K562 (cell line): ENCODE measurements around the gene APP.

Experiments
- CBX8 ChIP-seq: fragments of 200-600 bp; sonication (generic); IDR thresholded peaks from 2 replicates; pipeline ENCODE4 v1.6.1; 2012; ENCODE audit warnings: borderline replicate concordance, mixed run types, low read depth, mild to moderate bottlenecking, moderate library complexity, mixed read lengths, low read length, control low read depth, inconsistent platforms; ENCODE audit not compliant: poor library complexity, severe bottlenecking; ENCODE audit errors: extremely low read depth
- CEBPG ChIP-seq, 3 experiments: fragments of 200-800 bp in 1 of 3; sonication (Bioruptor generic) in 1 of 3; sonication (generic) in 1 of 3; formaldehyde crosslinking in 1 of 3; IDR thresholded peaks in 2 of 3; conservative IDR thresholded peaks in 1 of 3; 2 replicates each; pipeline versions ENCODE4 v1.6.1 to v1.8.0; 2016 to 2022; ENCODE audit warnings: missing compliant biosample characterization in 2 of 3, missing genetic modification characterization in 2 of 3, mild to moderate bottlenecking in 1 of 3, missing genetic modification reagents in 1 of 3

DNA sequence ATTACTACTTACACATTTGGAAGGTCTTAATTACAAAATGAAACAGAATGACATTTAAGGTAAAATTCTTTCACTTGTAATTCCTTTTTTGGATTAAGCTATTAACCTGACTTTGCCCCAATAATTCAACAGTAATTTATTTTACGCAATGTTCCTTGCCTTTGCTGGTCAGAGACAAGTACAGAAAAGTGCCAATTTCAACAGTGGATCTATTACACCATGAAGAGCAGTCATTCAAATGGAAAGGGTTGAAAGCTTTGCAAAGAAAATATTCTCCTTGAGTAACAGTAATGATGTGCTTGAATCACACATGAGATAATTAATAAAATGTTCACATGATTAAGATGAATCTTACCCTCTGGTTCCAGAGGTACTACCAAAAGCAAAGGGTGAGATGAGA lies 84.7 kb downstream of the APP start:
- no peak for TF ChIP-seq CBX8
- TF ChIP-seq CEBPG (CRISPR knock-in tag; IDR thresholded peaks at IDR 0.05): no peak
- no peak for TF ChIP-seq CEBPG (tag; conservative IDR thresholded peaks at IDR 0.05 in 1 of 2, IDR thresholded peaks at IDR 0.05 in 1 of 2)
